PC-3 (cell line): Measurements from ENCODE around the gene AMER2.
A peak's percentile ranks its signal among the peaks of the same experiment; 100 is the strongest.

Source experiments
- CTCF ChIP-seq: fragments of 300-600 bp; sonication (generic); conservative IDR thresholded peaks from 2 replicates; pipeline ENCODE4 v1.5.1; 2017; ENCODE audit warnings: antibody characterized with exemption, low read depth, mild to moderate bottlenecking, low read length
- EZH2 ChIP-seq: fragments of 300-600 bp; sonication (generic); IDR thresholded peaks from one replicate; pipeline ENCODE4 v1.6.1; 2017; ENCODE audit warnings: antibody characterized with exemption, mild to moderate bottlenecking, low read length; ENCODE audit not compliant: unreplicated experiment
- EZH2phosphoT487 ChIP-seq: fragments of 300-600 bp; sonication (generic); IDR thresholded peaks from 2 replicates; pipeline ENCODE4 v1.6.1; 2018; ENCODE audit warnings: mild to moderate bottlenecking, antibody characterized with exemption, low read length, borderline replicate concordance

GRCh38 chr13:25171517-25172302 is at the start of gene AMER2:
- TF ChIP-seq CTCF (no peak), EZH2phosphoT487 (no peak; the same call in 1 of the 2 replicates), EZH2 (peak; percentile 85)
